ENCODE results near the gene CDH4. TPM values are rescaled to one million over a fixed set of nuclear protein-coding genes. Genes with fewer than 3 reads are reported as not detected.

CDH4 gene
- total RNA-seq, 3 donors from 2014 or later (not counting 1 experiment from before 2014, with no cell fraction given) = 0.18 TPM; not detected in 2

DNA sequence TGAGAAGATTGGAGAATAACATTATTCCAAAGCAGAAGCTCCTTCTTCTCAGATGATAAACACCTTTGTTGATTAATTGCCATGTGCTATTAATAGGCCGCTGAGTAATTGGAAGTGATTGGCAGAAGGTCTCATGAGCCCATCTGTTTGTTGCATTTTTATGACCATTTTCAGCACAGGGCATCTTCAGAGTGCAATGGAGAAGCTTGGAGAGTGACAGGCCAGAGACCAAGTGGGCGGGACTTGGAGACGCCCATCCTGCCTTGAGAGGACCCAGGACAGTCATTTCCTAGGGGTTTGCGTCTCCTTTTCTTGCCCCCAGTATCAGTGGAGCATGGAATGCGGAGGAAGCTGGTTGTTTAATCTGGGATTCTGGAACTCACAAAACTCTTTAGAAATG is 89.5 kb downstream of the CDH4 start:
- Mint-ChIP-seq H3K27me3 (ENCODE audit: low read depth in 2 of 2) (no peaks in the 10 kb centered on the region), H3K4me1 (no peaks in the 10 kb centered on the region)
- 95% methylated on average over 5 of the region's 5 CpGs for WGBS (ENCODE audit: insufficient coverage)

GRCh38 chr20:61343934-61344333 is 91.9 kb downstream of the CDH4 start:
- H3K9me3 Mint-ChIP-seq = no peaks in the 10 kb centered on the region
- H3K4me3 Mint-ChIP-seq = no peak overlapping the region

More for the DNA sequence above, 89.5 kb downstream of the CDH4 start:
- Histone ChIP-seq H3K27me3 (ENCODE audit: control insufficient read depth, insufficient read depth, low read length) (no peaks in the 10 kb centered on the region), H3K27ac (ENCODE audit: low read length) (no peak overlapping the region), H3K36me3 (ENCODE audit: control insufficient read depth, insufficient read depth, low read length) (no peaks in the 10 kb centered on the region), H3K4me3 (ENCODE audit: low read length) (no peak overlapping the region), H3K9me3 (ENCODE audit: control insufficient read depth, insufficient read depth, low read length) (peaks cover 3% of the 10 kb centered on the region), H3K4me1 (ENCODE audit: control insufficient read depth, insufficient read depth, low read length) (no peaks in the 10 kb centered on the region)
- Mint-ChIP-seq H3K9me3 (peaks cover 0 to 3% of the 10 kb centered on the region in 2 donors), H3K36me3 (no peaks in the 10 kb centered on the region), H3K4me3 (no peak overlapping the region), H3K27ac (no peak overlapping the region)
- intact Hi-C loops (cut with micrococcal nuclease) = no loop called here
- DNase-seq (no peak), ATAC-seq (no peak)
- TF ChIP-seq, protein P1, sequence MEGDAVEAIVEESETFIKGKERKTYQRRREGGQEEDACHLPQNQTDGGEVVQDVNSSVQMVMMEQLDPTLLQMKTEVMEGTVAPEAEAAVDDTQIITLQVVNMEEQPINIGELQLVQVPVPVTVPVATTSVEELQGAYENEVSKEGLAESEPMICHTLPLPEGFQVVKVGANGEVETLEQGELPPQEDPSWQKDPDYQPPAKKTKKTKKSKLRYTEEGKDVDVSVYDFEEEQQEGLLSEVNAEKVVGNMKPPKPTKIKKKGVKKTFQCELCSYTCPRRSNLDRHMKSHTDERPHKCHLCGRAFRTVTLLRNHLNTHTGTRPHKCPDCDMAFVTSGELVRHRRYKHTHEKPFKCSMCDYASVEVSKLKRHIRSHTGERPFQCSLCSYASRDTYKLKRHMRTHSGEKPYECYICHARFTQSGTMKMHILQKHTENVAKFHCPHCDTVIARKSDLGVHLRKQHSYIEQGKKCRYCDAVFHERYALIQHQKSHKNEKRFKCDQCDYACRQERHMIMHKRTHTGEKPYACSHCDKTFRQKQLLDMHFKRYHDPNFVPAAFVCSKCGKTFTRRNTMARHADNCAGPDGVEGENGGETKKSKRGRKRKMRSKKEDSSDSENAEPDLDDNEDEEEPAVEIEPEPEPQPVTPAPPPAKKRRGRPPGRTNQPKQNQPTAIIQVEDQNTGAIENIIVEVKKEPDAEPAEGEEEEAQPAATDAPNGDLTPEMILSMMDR (IDR thresholded peaks at IDR 0.05) = no peak

DNA sequence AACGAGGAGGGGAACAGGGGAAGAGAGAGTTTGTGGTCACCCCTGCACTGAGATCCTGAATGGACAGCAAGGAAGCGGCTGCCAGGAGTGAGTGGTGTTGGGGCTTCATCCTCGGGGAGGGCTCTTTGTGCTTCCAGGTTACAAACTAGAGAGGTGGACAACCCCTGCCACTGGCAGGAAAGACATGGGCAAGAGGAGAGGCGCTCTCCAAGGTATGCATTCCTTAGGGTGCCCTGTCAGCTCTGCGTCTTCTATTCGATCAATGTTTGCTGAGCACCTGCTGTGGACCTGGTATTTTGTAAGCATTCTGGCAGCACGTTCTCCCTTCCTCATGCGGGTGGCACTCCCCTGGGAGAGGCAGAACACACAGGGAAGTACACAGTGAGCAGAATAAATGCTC is 93.6 kb downstream of the CDH4 start:
- intact Hi-C loops (cut with micrococcal nuclease) = no loop called here
- WGBS (ENCODE audit: insufficient coverage) = 79% methylated on average over 8 of the region's 8 CpGs
- no peak overlapping the region for H3K4me3 Mint-ChIP-seq
- H3K4me3 ChIP-seq (ENCODE audit: low read length) = no peak overlapping the region
- H3K27ac Mint-ChIP-seq = no peak overlapping the region
- DNase-seq (no peak), ATAC-seq (no peak)
- H3K9me3 ChIP-seq (ENCODE audit: control insufficient read depth, insufficient read depth, low read length) = peaks cover 10% of the 10 kb centered on the region
- no peaks in the 10 kb centered on the region for H3K36me3 Mint-ChIP-seq
- no peaks in the 10 kb centered on the region for H3K36me3 ChIP-seq (ENCODE audit: control insufficient read depth, insufficient read depth, low read length)
- no peaks in the 10 kb centered on the region for H3K27me3 Mint-ChIP-seq (ENCODE audit: low read depth in 2 of 2)
- no peak overlapping the region for H3K27ac ChIP-seq (ENCODE audit: low read length)
- H3K4me1 Mint-ChIP-seq = no peaks in the 10 kb centered on the region
- H3K9me3 Mint-ChIP-seq = no peaks in the 10 kb centered on the region
- TF ChIP-seq, protein P1 (IDR thresholded peaks at IDR 0.05) = no peak
- H3K27me3 ChIP-seq (ENCODE audit: control insufficient read depth, insufficient read depth, low read length) = no peaks in the 10 kb centered on the region
- H3K4me1 ChIP-seq (ENCODE audit: control insufficient read depth, insufficient read depth, low read length) = no peaks in the 10 kb centered on the region

More at GRCh38 chr20:61343934-61344333, 91.9 kb downstream of the CDH4 start:
- H3K27ac Mint-ChIP-seq = no peak overlapping the region
- DNase-seq = no peak
- Histone ChIP-seq H3K27me3 (ENCODE audit: control insufficient read depth, insufficient read depth, low read length) (no peaks in the 10 kb centered on the region), H3K36me3 (ENCODE audit: control insufficient read depth, insufficient read depth, low read length) (no peaks in the 10 kb centered on the region), H3K4me3 (ENCODE audit: low read length) (no peak overlapping the region), H3K9me3 (ENCODE audit: control insufficient read depth, insufficient read depth, low read length) (peaks cover 10% of the 10 kb centered on the region), H3K27ac (ENCODE audit: low read length) (no peak overlapping the region), H3K4me1 (ENCODE audit: control insufficient read depth, insufficient read depth, low read length) (no peaks in the 10 kb centered on the region)
- H3K4me1 Mint-ChIP-seq = no peaks in the 10 kb centered on the region
- no peak for ATAC-seq
- H3K36me3 Mint-ChIP-seq = no peaks in the 10 kb centered on the region
- 77% methylated on average over 9 of the region's 9 CpGs for WGBS (ENCODE audit: insufficient coverage)
- no peaks in the 10 kb centered on the region for H3K27me3 Mint-ChIP-seq (ENCODE audit: low read depth in 2 of 2)
- intact Hi-C loops (cut with micrococcal nuclease) = no loop called here
- TF ChIP-seq, protein P1 (IDR thresholded peaks at IDR 0.05) = no peak

DNA sequence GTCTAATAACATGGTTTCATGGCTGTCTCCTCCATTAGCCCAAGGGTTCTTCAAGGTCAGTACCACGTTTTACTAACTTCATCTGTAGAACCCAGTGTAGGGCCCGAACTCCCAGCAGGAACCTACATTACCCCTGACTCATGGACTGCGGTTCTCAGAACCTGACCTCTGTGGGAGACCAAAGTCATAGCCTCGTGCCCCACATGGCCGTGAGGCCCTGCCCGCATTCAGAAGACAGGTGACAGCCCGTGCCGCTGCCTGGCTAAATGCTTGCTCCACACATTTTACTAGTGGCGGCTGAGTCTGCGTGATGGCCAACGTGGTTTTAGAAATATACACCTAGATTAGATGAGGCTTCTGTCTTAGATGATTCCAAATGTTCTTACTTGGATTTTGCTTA is 94.9 kb downstream of the CDH4 start:
- DNase-seq (no peak), ATAC-seq (no peak)
- intact Hi-C loops (cut with micrococcal nuclease) = no loop called here
- Histone ChIP-seq H3K27me3 (ENCODE audit: control insufficient read depth, insufficient read depth, low read length) (no peaks in the 10 kb centered on the region), H3K4me3 (ENCODE audit: low read length) (no peak overlapping the region), H3K27ac (ENCODE audit: low read length) (no peak overlapping the region), H3K36me3 (ENCODE audit: control insufficient read depth, insufficient read depth, low read length) (no peaks in the 10 kb centered on the region), H3K9me3 (ENCODE audit: control insufficient read depth, insufficient read depth, low read length) (peaks cover 10% of the 10 kb centered on the region), H3K4me1 (ENCODE audit: control insufficient read depth, insufficient read depth, low read length) (no peaks in the 10 kb centered on the region)
- no peak overlapping the region for H3K4me3 Mint-ChIP-seq
- no peaks in the 10 kb centered on the region for H3K9me3 Mint-ChIP-seq
- H3K27me3 Mint-ChIP-seq (ENCODE audit: low read depth in 2 of 2) = no peaks in the 10 kb centered on the region
- 91% methylated on average over 11 of the region's 11 CpGs for WGBS (ENCODE audit: insufficient coverage)
- TF ChIP-seq, protein P1 (IDR thresholded peaks at IDR 0.05) = no peak
- H3K4me1 Mint-ChIP-seq = no peaks in the 10 kb centered on the region
- H3K27ac Mint-ChIP-seq = no peak overlapping the region
- H3K36me3 Mint-ChIP-seq = no peaks in the 10 kb centered on the region
